Endothelial cell of umbilical vein (primary cell): ENCODE results near the gene CD72. TPM values are rescaled to one million over a fixed set of nuclear protein-coding genes. Genes with fewer than 3 reads are reported as not detected.

ENCODE experiments used
- BruUV-seq: library from RNA; stranded (reverse); fragments of 400-500 nt; replicated peaks from 2 replicates; lab custom pipeline; 2021; lab: Mats Ljungman, UMichigan
- CTCF ChIA-PET: fragments of 300-600, 350-600 bp; sonication (Branson Sonifier 250); formaldehyde crosslinking; loops from one replicate; lab custom pipeline; 2021; ENCODE audit warnings: antibody characterized with exemption, inconsistent platforms; lab: Charles Lee
- POLR2A ChIA-PET: fragments of 300-600, 350-600 bp; sonication (Branson Sonifier 250); formaldehyde crosslinking; loops from one replicate; lab custom pipeline; 2021; ENCODE audit warnings: antibody characterized with exemption, inconsistent platforms; lab: Charles Lee
- DNase-seq: peaks from one replicate; pipeline ENCODE4 v3.0.0-alpha.2; 2011; ENCODE audit warnings: low read depth, low spot score
- FAIRE-seq: peaks from 2 replicates; lab custom pipeline; 2011; peaks lifted over from hg19 to GRCh38; lab: Jason Lieb, UNC
- H2AFZ ChIP-seq: 2 replicates; pipeline ENCODE4 v1.6.0; 2012; ENCODE audit warnings: low read depth, low read length, control low read depth, inconsistent platforms
- H3K27ac ChIP-seq: 2 replicates; pipeline ENCODE4 v1.5.1; 2011; ENCODE audit warnings: low read depth, mild to moderate bottlenecking, control low read depth, low read length, moderate library complexity; ENCODE audit not compliant: insufficient read depth
- H3K27me3 ChIP-seq, 2 experiments: 2 replicates each; pipeline versions ENCODE4 v1.6.0 to v1.6.1; 2011; ENCODE audit warnings: low read length in 2 of 2, mixed read lengths in 1 of 2; ENCODE audit not compliant: control insufficient read depth in 2 of 2, insufficient read depth in 2 of 2
- H3K36me3 ChIP-seq, 2 experiments: 2 replicates in 1 of 2; 3 replicates in 1 of 2; pipeline ENCODE4 v1.5.1; 2011; ENCODE audit warnings: low read length in 2 of 2, mild to moderate bottlenecking in 1 of 2, moderate library complexity in 1 of 2; ENCODE audit not compliant: control insufficient read depth in 2 of 2, insufficient read depth in 2 of 2; ENCODE audit errors: extremely low read depth in 1 of 2
- H3K4me1 ChIP-seq: 3 replicates; pipeline ENCODE4 v1.5.1; 2011; ENCODE audit warnings: mild to moderate bottlenecking, low read length; ENCODE audit not compliant: control insufficient read depth, insufficient read depth; ENCODE audit errors: extremely low read depth
- H3K4me2 ChIP-seq: 2 replicates; pipeline ENCODE4 v1.6.1; 2011; ENCODE audit warnings: low read length, control low read depth, mixed read lengths; ENCODE audit not compliant: insufficient read depth
- H3K4me3 ChIP-seq, 3 experiments: fragments of 200-600 bp in 1 of 3; sonication (generic), shearing (Covaris generic) in 1 of 3; replicated peaks in 1 of 3; 2 replicates each; pipeline ENCODE4 v1.5.1; 2011 to 2016; ENCODE audit warnings: control low read depth in 3 of 3, low read length in 3 of 3, mild to moderate bottlenecking in 2 of 3, inconsistent platforms in 1 of 3, low read depth in 1 of 3, moderate library complexity in 1 of 3; ENCODE audit not compliant: insufficient read depth in 1 of 3
- H3K79me2 ChIP-seq: 2 replicates; pipeline ENCODE4 v1.6.0; 2012; ENCODE audit warnings: low read length, inconsistent platforms; ENCODE audit not compliant: control insufficient read depth, insufficient read depth
- H3K9ac ChIP-seq: replicated peaks from 2 replicates; pipeline ENCODE3; 2011; ENCODE audit warnings: low read length, control low read depth; ENCODE audit not compliant: insufficient read depth; ENCODE audit errors: extremely low read depth
- H3K9me1 ChIP-seq: replicated peaks from 3 replicates; pipeline ENCODE4 v1.6.0; 2011; ENCODE audit warnings: mild to moderate bottlenecking, low read length; ENCODE audit not compliant: control insufficient read depth, insufficient read depth; ENCODE audit errors: extremely low read depth
- H3K9me3 ChIP-seq: replicated peaks from 2 replicates; pipeline ENCODE4 v1.5.1; 2012; ENCODE audit warnings: low read length, inconsistent platforms; ENCODE audit not compliant: control insufficient read depth, insufficient read depth
- H4K20me1 ChIP-seq: replicated peaks from 2 replicates; pipeline ENCODE3; 2011; ENCODE audit warnings: mild to moderate bottlenecking, low read length; ENCODE audit not compliant: control insufficient read depth, insufficient read depth; ENCODE audit errors: extremely low read depth
- EZH2 ChIP-seq: IDR thresholded peaks from 2 replicates; pipeline ENCODE4 v1.6.1; 2012; ENCODE audit warnings: borderline replicate concordance, low read depth, mild to moderate bottlenecking, moderate library complexity, low read length, inconsistent platforms; ENCODE audit not compliant: severe bottlenecking
- FOS ChIP-seq: IDR thresholded peaks from 2 replicates; pipeline ENCODE4 v1.6.1; 2011; ENCODE audit warnings: mild to moderate bottlenecking, low read length, moderate library complexity, borderline replicate concordance; ENCODE audit not compliant: insufficient read depth
- GATA2 ChIP-seq: IDR thresholded peaks from 2 replicates; pipeline ENCODE4 v1.7.0; 2011; ENCODE audit warnings: low read depth, mild to moderate bottlenecking, moderate library complexity, mixed read lengths, low read length; ENCODE audit not compliant: insufficient read length, insufficient read depth
- JUN ChIP-seq: IDR thresholded peaks from 2 replicates; pipeline ENCODE4 v1.6.1; 2011; ENCODE audit warnings: borderline replicate concordance, low read depth; ENCODE audit not compliant: insufficient read length, insufficient read depth
- MYC ChIP-seq: IDR thresholded peaks from one replicate; pipeline ENCODE4 v1.6.1; 2011; ENCODE audit warnings: mild to moderate bottlenecking, low read depth, low read length
- POLR2A ChIP-seq: IDR thresholded peaks from 2 replicates; pipeline ENCODE4 v1.6.1; 2012; ENCODE audit warnings: low read depth, mild to moderate bottlenecking, control low read depth, low read length
- POLR2AphosphoS5 ChIP-seq: IDR thresholded peaks from 2 replicates; pipeline ENCODE4 v1.6.1; 2012; ENCODE audit warnings: low read depth, mild to moderate bottlenecking, control low read depth, low read length, moderate library complexity; ENCODE audit not compliant: insufficient read depth
- dilution Hi-C: fragments of 300-500 bp; cut with MboI; formaldehyde crosslinking; loops from one replicate; pipeline ENCODE4 v1.15.0; 2019; ENCODE audit warnings: low sequenced_read_pairs; ENCODE audit not compliant: extremely low pct_ligation_motif_present
- intact Hi-C: fragments of 100-400 bp; cut with micrococcal nuclease; formaldehyde crosslinking; loops from one replicate; pipeline ENCODE4 v1.10.0; 2022
- microRNA-seq: library from miRNA; unstranded; fragments of <30 nt; microRNA quantifications from one replicate; pipeline ENCODE4 v1.2.0, GENCODE V29; 2021; ENCODE audit warnings: borderline number of aligned reads, borderline replicate concordance
- polyA plus RNA-seq, 4 experiments: library from polyadenylated mRNA; depleted of rRNA in 3 of 4; stranded (reverse) in 3 of 4; unstranded in 1 of 4; fragments of >200 nt; gene quantifications; 2 replicates each; pipeline versions ENCODE4 v1.2.1 to v1.2.3, GENCODE V29; 2011 to 2012; ENCODE audit warnings: missing spikeins in 1 of 4
- small RNA-seq: library from RNA; depleted of rRNA; stranded (forward); fragments of <200 nt; gene quantifications from one replicate; pipeline ENCODE3, GENCODE V24; 2012; ENCODE audit warnings: low replicate concordance, low read depth; ENCODE audit not compliant: insufficient read depth, insufficient read length
- total RNA-seq: library from RNA; stranded (reverse); gene quantifications from 2 replicates; pipeline ENCODE4 v1.2.3, GENCODE V29; 2021
- TF ChIP-seq, protein P1 (sequence below), 2 donors: IDR thresholded peaks; 1 replicate in 1 of 2; 2 replicates in 1 of 2; pipeline ENCODE4 v1.5.1; 2011; ENCODE audit warnings: low read length in 2 of 2, mild to moderate bottlenecking in 2 of 2, moderate library complexity in 2 of 2, control low read depth in 1 of 2, inconsistent platforms in 1 of 2, low read depth in 1 of 2; ENCODE audit not compliant: insufficient read depth in 1 of 2; ENCODE audit errors: extremely low read depth in 1 of 2
- TF ChIP-seq, protein P2 (sequence below): IDR thresholded peaks from 2 replicates; pipeline ENCODE4 v1.6.1; 2011; ENCODE audit not compliant: insufficient read depth, insufficient read length

The CD72 gene
- total and polyA plus RNA-seq, 2 donors (not counting 3 experiments of a cell fraction or from before 2014, with no cell fraction given), result 0.39 TPM; not detected in 1

DNA sequence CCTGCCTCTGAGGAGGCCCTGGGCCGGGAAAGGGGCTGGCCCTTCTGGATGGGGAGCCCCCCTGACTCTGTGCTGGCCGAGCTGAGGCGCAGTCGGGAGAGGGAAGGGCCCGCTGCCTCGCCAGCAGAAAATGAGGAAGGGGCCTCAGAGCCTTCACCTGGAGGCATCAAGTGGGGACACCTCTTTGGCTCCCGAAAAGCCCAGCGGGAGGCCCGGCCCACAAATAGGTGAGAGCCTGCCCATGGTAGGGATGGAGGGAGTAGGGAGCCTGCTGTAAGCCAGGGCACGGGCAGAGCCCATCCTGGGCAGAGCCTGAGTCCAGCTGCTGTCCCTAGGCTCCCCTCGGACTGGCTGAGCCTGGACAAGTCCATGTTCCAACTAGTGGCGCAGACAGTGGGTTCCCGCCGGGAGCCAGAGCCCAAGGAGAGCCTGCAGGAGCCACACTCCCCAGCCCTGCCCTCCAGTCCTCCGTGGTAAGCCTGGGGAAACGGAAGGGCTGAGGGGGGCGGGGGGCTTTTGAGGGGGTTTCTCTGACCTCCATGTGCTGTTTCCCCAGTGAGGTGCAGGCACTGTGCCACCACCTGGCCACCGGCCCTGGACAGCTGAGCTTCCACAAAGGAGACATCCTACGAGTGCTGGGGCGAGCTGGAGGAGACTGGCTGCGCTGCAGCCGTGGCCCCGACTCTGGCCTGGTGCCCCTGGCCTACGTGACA lies 57.4 kb downstream of the CD72 start:
- Histone ChIP-seq H3K9ac (no peak overlapping the region), H2AFZ (no peak overlapping the region), H3K36me3 (peaks cover 9 to 35% of the 10 kb centered on the region in 2 experiments), H3K4me2 (no peak overlapping the region), H3K9me1 (no peaks in the 10 kb centered on the region), H4K20me1 (no peaks in the 10 kb centered on the region), H3K9me3 (no peaks in the 10 kb centered on the region), H3K4me1 (peaks cover 9% of the 10 kb centered on the region), H3K27me3 (no peaks in the 10 kb centered on the region), H3K79me2 (no peaks in the 10 kb centered on the region), H3K4me3 (no peak overlapping the region), H3K27ac (no peak overlapping the region)
- TF ChIP-seq EZH2, result no peak
- TF ChIP-seq POLR2A, result no peak
- TF ChIP-seq JUN, result no peak
- no peak for TF ChIP-seq POLR2AphosphoS5
- no peak for TF ChIP-seq MYC
- no peak for TF ChIP-seq FOS
- TF ChIP-seq, protein P1, sequence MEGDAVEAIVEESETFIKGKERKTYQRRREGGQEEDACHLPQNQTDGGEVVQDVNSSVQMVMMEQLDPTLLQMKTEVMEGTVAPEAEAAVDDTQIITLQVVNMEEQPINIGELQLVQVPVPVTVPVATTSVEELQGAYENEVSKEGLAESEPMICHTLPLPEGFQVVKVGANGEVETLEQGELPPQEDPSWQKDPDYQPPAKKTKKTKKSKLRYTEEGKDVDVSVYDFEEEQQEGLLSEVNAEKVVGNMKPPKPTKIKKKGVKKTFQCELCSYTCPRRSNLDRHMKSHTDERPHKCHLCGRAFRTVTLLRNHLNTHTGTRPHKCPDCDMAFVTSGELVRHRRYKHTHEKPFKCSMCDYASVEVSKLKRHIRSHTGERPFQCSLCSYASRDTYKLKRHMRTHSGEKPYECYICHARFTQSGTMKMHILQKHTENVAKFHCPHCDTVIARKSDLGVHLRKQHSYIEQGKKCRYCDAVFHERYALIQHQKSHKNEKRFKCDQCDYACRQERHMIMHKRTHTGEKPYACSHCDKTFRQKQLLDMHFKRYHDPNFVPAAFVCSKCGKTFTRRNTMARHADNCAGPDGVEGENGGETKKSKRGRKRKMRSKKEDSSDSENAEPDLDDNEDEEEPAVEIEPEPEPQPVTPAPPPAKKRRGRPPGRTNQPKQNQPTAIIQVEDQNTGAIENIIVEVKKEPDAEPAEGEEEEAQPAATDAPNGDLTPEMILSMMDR (IDR thresholded peaks at IDR 0.05; ENCODE audit: extremely low read depth in 1 of 2, insufficient read depth in 1 of 2, low read depth in 1 of 2, low read length in 2 of 2), result no peak
- no peak for TF ChIP-seq GATA2
- TF ChIP-seq, protein P2, sequence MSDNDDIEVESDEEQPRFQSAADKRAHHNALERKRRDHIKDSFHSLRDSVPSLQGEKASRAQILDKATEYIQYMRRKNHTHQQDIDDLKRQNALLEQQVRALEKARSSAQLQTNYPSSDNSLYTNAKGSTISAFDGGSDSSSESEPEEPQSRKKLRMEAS, result no peak
- DNase-seq (no peak), FAIRE-seq (no peak)
- BruUV-seq, result no TSS peak
- intact Hi-C loops (loop anchor here (10.0 kb wide), 1 partner anchor 286 kb away; no protein-coding TSS in a partner anchor), dilution Hi-C loops (no loop called here)
- CTCF ChIA-PET, result no interaction called here
- POLR2A ChIA-PET, result no interaction called here

Small RNA genes within 50 kb of the gene (microRNA-seq; reads per million reads assigned to microRNA genes)
- not detected for gene MIR4667

Small RNA genes within 50 kb of the gene (small RNA-seq; reads per million reads assigned to genes)
- not detected for gene MIR4667
- not detected for gene RMRP
- gene RPS29P17, result not detected

Other genes with a start within 250 kb of the CD72 start
- 46.2 and 52.1 TPM in 2 replicates for gene RUSC2, start 128.3 kb downstream of the CD72 start, total RNA-seq
- 26.1 and 29.9 TPM in 2 replicates for gene RUSC2, start 128.3 kb downstream of the CD72 start, polyA plus RNA-seq
- 22.5 and 25.3 TPM in 2 replicates for gene TESK1, start 13.2 kb downstream of the CD72 start, total RNA-seq
- gene TESK1, start 13.2 kb downstream of the CD72 start, polyA plus RNA-seq, result 26.4 and 28.3 TPM in 2 replicates
- not detected in 2 replicates for gene SIT1, start 32.5 kb upstream of the CD72 start, total RNA-seq
- not detected in 2 replicates for gene SIT1, start 32.5 kb upstream of the CD72 start, polyA plus RNA-seq
- 19,118 and 22,385 TPM in 2 replicates for gene RMRP, start 39.6 kb upstream of the CD72 start, total RNA-seq
- gene RMRP, start 39.6 kb upstream of the CD72 start, polyA plus RNA-seq, result 359 TPM in 1 of 2 replicates, not detected in the other
- 13.2 and 15.2 TPM in 2 replicates for gene CCDC107, start 39.9 kb upstream of the CD72 start, total RNA-seq
- 16.0 and 18.8 TPM in 2 replicates for gene CCDC107, start 39.9 kb upstream of the CD72 start, polyA plus RNA-seq
- gene ARHGEF39, start 46.8 kb upstream of the CD72 start, total RNA-seq, result 4.6 and 6.5 TPM in 2 replicates
- 4.0 and 4.7 TPM in 2 replicates for gene ARHGEF39, start 46.8 kb upstream of the CD72 start, polyA plus RNA-seq
- gene CA9, start 55.5 kb upstream of the CD72 start, total RNA-seq, result 0.42 TPM in 1 of 2 replicates, not detected in the other
- gene CA9, start 55.5 kb upstream of the CD72 start, polyA plus RNA-seq, result 0.18 and 0.21 TPM in 2 replicates
- gene TPM2, start 71.5 kb upstream of the CD72 start, total RNA-seq, result 257 and 279 TPM in 2 replicates
- 103 and 144 TPM in 2 replicates for gene TPM2, start 71.5 kb upstream of the CD72 start, polyA plus RNA-seq
- 424 and 450 TPM in 2 replicates for gene TLN1, start 113.8 kb upstream of the CD72 start, total RNA-seq
- 120 and 137 TPM in 2 replicates for gene TLN1, start 113.8 kb upstream of the CD72 start, polyA plus RNA-seq
- 36.4 and 39.8 TPM in 2 replicates for gene CREB3, start 114.3 kb upstream of the CD72 start, total RNA-seq
- gene CREB3, start 114.3 kb upstream of the CD72 start, polyA plus RNA-seq, result 45.9 and 52.1 TPM in 2 replicates
- 158 and 196 TPM in 2 replicates for gene GBA2, start 130.8 kb upstream of the CD72 start, total RNA-seq
- gene GBA2, start 130.8 kb upstream of the CD72 start, polyA plus RNA-seq, result 99.9 and 110 TPM in 2 replicates
- gene RGP1, start 130.9 kb upstream of the CD72 start, total RNA-seq, result 23.3 and 29.0 TPM in 2 replicates
- 12.7 and 15.0 TPM in 2 replicates for gene RGP1, start 130.9 kb upstream of the CD72 start, polyA plus RNA-seq
- gene MSMP, start 135.9 kb upstream of the CD72 start, total RNA-seq, result 18.8 and 25.6 TPM in 2 replicates
- 23.5 and 29.0 TPM in 2 replicates for gene MSMP, start 135.9 kb upstream of the CD72 start, polyA plus RNA-seq
- gene NPR2, start 173.2 kb upstream of the CD72 start, total RNA-seq, result 25.6 and 28.7 TPM in 2 replicates
- 14.4 and 16.4 TPM in 2 replicates for gene NPR2, start 173.2 kb upstream of the CD72 start, polyA plus RNA-seq
- gene SPAG8, start 193.8 kb upstream of the CD72 start, total RNA-seq, result 0.69 TPM in 1 of 2 replicates, not detected in the other
- 0.21 TPM in 2 replicates for gene SPAG8, start 193.8 kb upstream of the CD72 start, polyA plus RNA-seq
- gene HINT2, start 196.6 kb upstream of the CD72 start, total RNA-seq, result 27.2 and 37.4 TPM in 2 replicates
- gene HINT2, start 196.6 kb upstream of the CD72 start, polyA plus RNA-seq, result 41.6 and 42.1 TPM in 2 replicates
- gene FAM221B, start 210.3 kb upstream of the CD72 start, total RNA-seq, result not detected in 2 replicates
- not detected in 2 replicates for gene FAM221B, start 210.3 kb upstream of the CD72 start, polyA plus RNA-seq
- gene TMEM8B, start 210.8 kb upstream of the CD72 start, total RNA-seq, result 2.5 and 2.9 TPM in 2 replicates
- gene TMEM8B, start 210.8 kb upstream of the CD72 start, polyA plus RNA-seq, result 3.6 and 3.8 TPM in 2 replicates